Inferior parietal cortex (tissue), 1 donor: ENCODE data around the gene NAPA.

ENCODE experiments used
- DNase-seq: peaks from one replicate; pipeline ENCODE4 v3.0.0-alpha.2; 2016; ENCODE audit errors: extremely low spot score

NAPA gene

GRCh38 chr19:47458672-47459071 is 56.2 kb downstream of the NAPA start:
- no peak for DNase-seq

- no peak for DNase-seq
These were observed 58.0 kb downstream of the NAPA start for GRCh38 chr19:47456721-47457474.

DNA sequence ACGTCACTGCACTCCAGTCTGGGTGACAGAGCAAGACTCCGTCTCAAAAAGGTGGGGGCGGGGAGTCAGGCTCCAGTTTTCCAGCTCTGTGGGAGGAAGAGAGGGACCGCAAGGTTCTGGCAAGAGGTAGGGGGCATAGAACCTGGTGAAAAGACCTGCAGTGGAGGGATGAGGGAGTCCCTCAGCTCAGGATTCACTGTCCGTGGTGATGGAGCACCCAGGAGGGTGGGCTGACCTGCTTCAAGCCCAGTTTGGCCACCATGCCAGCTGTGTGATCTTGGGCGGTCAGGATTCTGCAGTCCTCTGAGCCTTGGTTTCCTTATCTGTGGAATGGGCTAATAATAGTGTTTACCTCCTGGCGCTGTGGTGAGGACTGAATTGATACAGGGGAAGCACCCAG is 64.4 kb downstream of the NAPA start:
- DNase-seq: no peak

GRCh38 chr19:47448360-47448727 is 66.5 kb downstream of the NAPA start:
- DNase-seq: no peak

DNA sequence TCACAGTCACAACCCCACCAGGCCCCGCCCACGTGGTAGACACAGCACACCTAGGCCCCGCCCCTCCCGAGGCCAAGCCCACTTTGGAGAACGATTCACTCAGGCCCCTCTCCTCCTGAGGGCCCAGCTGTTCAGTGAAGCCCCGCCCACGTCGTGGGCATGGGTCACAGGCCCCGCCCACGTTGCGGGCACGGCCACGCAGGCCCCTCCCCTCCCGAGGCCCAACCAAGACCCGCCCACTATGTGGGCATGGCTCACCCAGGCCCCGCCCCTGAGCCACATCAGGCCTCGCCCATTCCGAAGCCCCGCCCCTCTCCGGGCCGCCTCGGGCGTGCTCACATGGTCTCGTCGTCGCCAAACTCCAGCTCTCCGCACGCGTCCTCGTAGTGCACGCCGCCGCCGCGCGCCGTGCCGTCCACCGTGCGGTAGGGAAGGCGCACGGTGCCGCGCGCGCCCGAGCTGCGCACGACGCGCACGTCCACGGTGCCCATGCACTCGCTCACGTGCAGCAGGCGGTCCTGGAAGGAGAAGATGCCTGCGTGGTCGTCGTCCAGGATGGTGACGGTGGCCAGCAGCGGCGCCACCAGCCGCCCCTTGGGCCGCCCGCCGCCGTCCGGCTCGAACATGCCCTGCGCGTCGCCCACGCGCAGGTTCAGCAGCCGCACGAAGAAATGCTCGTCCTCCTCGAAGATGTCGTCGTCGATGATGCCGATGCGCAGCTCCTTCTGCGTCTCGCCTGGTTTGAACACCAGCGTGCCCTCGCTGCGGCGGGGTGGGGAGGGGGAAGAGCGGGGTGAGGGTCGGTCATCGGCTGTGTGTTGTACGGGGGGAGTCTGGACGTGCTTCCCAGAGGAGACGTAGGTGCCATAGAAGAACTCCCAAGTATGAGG is 67.1 kb downstream of the NAPA start:
- DNase-seq: no peak

GRCh38 chr19:47446534-47447469 is 68.1 kb downstream of the NAPA start:
- no peak for DNase-seq

DNA sequence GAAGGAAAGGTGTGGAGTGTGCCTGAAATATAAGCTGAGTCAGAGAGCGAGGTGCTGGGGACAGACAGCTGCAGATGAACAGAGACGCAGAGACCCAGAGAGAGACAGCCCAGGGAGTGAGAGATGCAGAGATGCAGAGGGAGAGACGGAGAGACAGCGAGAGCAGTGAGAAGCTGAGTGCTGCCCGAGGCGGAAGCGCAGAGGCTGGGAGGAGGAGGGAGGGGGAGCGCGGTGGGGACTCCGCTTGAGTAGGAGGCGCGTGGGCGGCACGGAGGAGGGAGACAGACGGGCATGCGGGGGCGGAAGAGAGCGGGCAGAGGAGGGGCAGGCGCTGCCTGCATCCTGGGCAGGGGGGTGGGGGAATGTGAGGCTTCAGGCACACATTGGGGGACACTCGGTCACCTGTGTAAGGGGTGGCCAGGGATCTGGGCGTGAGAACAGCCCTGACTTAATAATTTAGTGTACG is 68.9 kb downstream of the NAPA start:
- DNase-seq: no peak

DNA sequence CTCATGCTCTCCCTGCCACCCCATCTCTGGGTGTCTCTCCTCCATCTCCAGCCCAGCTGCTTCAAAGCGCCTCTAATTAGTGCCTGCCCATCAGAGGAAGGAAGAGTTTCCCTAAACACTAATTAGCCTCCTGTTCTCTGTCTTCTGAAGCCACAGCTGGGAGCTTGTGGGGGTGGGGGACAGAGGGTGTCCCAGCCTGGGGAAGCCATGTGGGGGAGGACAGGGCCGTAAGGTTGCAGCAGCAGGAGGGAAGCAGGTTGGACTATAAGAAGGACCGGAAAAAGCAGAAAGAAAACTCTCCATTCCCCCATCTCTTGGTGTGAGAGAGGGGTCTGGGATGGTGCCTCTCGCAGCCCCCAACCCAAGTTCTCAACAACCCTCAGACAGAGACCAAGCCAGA is 69.3 kb downstream of the NAPA start:
- DNase-seq: no peak

GRCh38 chr19:47444388-47444821 is 70.5 kb downstream of the NAPA start:
- DNase-seq: no peak

GRCh38 chr19:47443331-47443730 is 71.5 kb downstream of the NAPA start:
- DNase-seq: no peak

DNA sequence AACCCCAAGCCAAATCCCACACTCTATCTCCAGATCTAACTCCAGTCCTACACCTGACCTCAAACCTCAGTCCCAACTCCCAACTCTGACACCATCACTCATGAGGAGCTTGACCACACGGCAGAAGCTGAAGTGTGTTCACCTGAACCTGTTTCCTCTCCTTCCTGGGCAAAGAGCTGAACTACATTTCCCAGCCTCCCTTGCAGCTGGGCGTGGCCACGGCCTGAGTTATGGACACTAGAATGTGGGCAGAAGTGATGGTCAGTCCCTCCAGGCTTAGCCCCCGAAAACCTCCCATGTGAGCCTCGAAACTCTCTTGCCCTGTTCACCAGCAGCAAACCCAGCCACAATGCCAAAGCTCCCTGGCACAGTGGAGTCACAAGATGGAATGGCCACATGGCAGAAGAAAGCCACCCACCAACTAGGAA is 76.1 kb downstream of the NAPA start:
- DNase-seq: no peak
